ENCODE data around the gene HHATL.

DNA sequence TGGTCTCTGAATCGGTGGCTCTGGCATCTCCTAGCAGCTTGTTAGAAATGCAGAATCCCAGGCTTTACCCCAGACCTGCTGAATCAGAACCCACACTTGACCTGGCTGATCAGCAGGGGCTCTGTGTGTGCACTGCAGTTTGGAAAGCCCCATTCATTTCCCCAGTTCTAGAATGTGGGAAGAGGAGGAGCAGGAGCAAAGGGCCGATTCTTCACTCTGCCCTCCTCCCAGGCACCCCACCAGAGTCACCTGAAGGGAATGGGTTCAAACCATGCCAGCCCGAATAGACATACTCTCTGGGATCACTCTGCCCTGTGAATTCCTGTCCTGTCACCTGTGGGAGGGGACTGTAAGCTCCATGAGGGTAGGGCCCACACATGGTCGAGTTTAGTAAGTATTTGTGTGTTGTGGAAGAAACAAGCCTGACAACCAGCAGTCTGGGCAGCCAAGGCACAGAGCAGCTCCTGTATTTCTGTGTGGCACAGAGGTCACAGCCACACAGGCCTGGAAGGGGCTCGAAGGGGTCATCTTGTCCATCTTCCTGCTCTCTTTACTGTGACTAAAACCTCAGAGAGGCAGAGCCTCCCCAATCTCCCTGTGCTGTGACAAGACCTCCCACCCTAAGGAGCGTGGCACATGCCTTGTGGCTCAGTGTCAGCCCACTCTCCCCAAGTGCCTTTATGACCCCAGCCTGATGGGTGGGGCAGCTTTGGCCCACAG, 29.0 kb upstream of the HHATL start:
- TF ChIP-seq, protein P1, sequence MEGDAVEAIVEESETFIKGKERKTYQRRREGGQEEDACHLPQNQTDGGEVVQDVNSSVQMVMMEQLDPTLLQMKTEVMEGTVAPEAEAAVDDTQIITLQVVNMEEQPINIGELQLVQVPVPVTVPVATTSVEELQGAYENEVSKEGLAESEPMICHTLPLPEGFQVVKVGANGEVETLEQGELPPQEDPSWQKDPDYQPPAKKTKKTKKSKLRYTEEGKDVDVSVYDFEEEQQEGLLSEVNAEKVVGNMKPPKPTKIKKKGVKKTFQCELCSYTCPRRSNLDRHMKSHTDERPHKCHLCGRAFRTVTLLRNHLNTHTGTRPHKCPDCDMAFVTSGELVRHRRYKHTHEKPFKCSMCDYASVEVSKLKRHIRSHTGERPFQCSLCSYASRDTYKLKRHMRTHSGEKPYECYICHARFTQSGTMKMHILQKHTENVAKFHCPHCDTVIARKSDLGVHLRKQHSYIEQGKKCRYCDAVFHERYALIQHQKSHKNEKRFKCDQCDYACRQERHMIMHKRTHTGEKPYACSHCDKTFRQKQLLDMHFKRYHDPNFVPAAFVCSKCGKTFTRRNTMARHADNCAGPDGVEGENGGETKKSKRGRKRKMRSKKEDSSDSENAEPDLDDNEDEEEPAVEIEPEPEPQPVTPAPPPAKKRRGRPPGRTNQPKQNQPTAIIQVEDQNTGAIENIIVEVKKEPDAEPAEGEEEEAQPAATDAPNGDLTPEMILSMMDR (IDR thresholded peaks at IDR 0.05): no peak
- TF ChIP-seq POLR2A (IDR thresholded peaks at IDR 0.05): no peak
